HepG2 (cell line): Measurements from ENCODE around the gene PGA3. TPM values are rescaled to one million over a fixed set of nuclear protein-coding genes. Genes with fewer than 3 reads are reported as not detected.

ENCODE experiments used
- CC2D1A ChIP-seq: sonication (generic); formaldehyde crosslinking; IDR thresholded peaks from 2 replicates; pipeline ENCODE4 v1.8.1; 2023; ENCODE audit warnings: mild to moderate bottlenecking, missing genetic modification reagents
- GLI4 ChIP-seq: sonication (generic); formaldehyde crosslinking; IDR thresholded peaks from 2 replicates; pipeline ENCODE4 v1.5.1; 2020; ENCODE audit warnings: missing genetic modification reagents, mild to moderate bottlenecking, moderate library complexity, borderline replicate concordance
- HHEX ChIP-seq: IDR thresholded peaks from 2 replicates; pipeline ENCODE4 v1.6.1; 2016; ENCODE audit warnings: control low read depth
- MATR3 ChIP-seq: sonication (generic); formaldehyde crosslinking; IDR thresholded peaks from 2 replicates; pipeline ENCODE4 v1.4.0; 2020; ENCODE audit warnings: missing genetic modification reagents
- MTF2 ChIP-seq: sonication (generic); formaldehyde crosslinking; IDR thresholded peaks from 2 replicates; pipeline ENCODE4 v1.5.0; 2020; ENCODE audit warnings: missing genetic modification reagents, borderline replicate concordance
- TGIF2 ChIP-seq: IDR thresholded peaks from 2 replicates; pipeline ENCODE4 v1.6.1; 2016; ENCODE audit warnings: control low read depth, missing compliant biosample characterization
- ZIK1 ChIP-seq: sonication (generic); formaldehyde crosslinking; IDR thresholded peaks from 2 replicates; pipeline ENCODE4 v1.5.0; 2020; ENCODE audit warnings: mild to moderate bottlenecking, low read depth, missing genetic modification reagents, borderline replicate concordance
- ZKSCAN5 ChIP-seq: sonication (generic); formaldehyde crosslinking; IDR thresholded peaks from 2 replicates; pipeline ENCODE4 v1.5.1; 2020; ENCODE audit warnings: mild to moderate bottlenecking, missing genetic modification reagents
- ZNF136 ChIP-seq: sonication (generic); formaldehyde crosslinking; IDR thresholded peaks from 2 replicates; pipeline ENCODE4 v1.8.1; 2022; ENCODE audit warnings: low read depth, mild to moderate bottlenecking, moderate library complexity, missing genetic modification reagents
- ZNF234 ChIP-seq: sonication (generic); formaldehyde crosslinking; conservative IDR thresholded peaks from 2 replicates; pipeline ENCODE4 v1.5.1; 2020; ENCODE audit warnings: mild to moderate bottlenecking, missing genetic modification reagents
- ZNF7 ChIP-seq: IDR thresholded peaks from 2 replicates; pipeline ENCODE4 v1.6.1; 2016; ENCODE audit warnings: missing biosample characterization, missing genetic modification reagents
- ZNF710 ChIP-seq: sonication (generic); formaldehyde crosslinking; IDR thresholded peaks from 2 replicates; pipeline ENCODE4 v1.5.0; 2020; ENCODE audit warnings: mild to moderate bottlenecking, missing genetic modification reagents, borderline replicate concordance
- ZNF800 ChIP-seq: sonication (generic); formaldehyde crosslinking; IDR thresholded peaks from 2 replicates; pipeline ENCODE4 v1.4.0; 2020; ENCODE audit warnings: missing genetic modification reagents
- ZUFSP ChIP-seq: sonication (generic); formaldehyde crosslinking; IDR thresholded peaks from 2 replicates; pipeline ENCODE4 v1.9.0; 2021; ENCODE audit warnings: missing genetic modification reagents, mild to moderate bottlenecking, borderline replicate concordance
- polyA plus RNA-seq, 8 experiments: library from polyadenylated mRNA; depleted of rRNA in 3 of 8; stranded (reverse) in 7 of 8; unstranded in 1 of 8; fragments of >200 nt; fragmentation: Illumina TruSeq in 4 of 8; extraction: Trizol in 4 of 8; gene quantifications; 2 replicates each; pipeline versions ENCODE4 v1.2.1 to v1.2.3, GENCODE V29; 2011 to 2016; ENCODE audit warnings: low read depth in 4 of 8, missing spikeins in 1 of 8, mixed read lengths in 1 of 8; ENCODE audit not compliant: insufficient read depth in 1 of 8
- total RNA-seq, 5 experiments: library from RNA; depleted of rRNA; stranded (reverse); fragments of >200 nt; fragmentation: Illumina TruSeq; extraction: Trizol; gene quantifications; 2 replicates each; pipeline ENCODE4 v1.2.3, GENCODE V29; 2016; ENCODE audit warnings: low read depth in 1 of 5

The PGA3 gene
- total and polyA plus RNA-seq, 2 of the 13 experiments (the other 11 are each of a cell fraction or from before 2014, with no cell fraction given), result not detected

GRCh38 chr11:61154528-61154927 is 48.8 kb upstream of the PGA3 start (continued):
- no peak for TF ChIP-seq CC2D1A (CRISPR knock-in tag)
- no peak for TF ChIP-seq ZNF710 (CRISPR knock-in tag)
- TF ChIP-seq HHEX (CRISPR knock-in tag), result no peak
- no peak for TF ChIP-seq GLI4 (CRISPR knock-in tag)
- no peak for TF ChIP-seq ZNF800
- no peak for TF ChIP-seq ZUFSP (CRISPR knock-in tag)
- TF ChIP-seq MTF2 (CRISPR knock-in tag), result no peak
- TF ChIP-seq ZNF7 (CRISPR knock-in tag), result no peak
- no peak for TF ChIP-seq ZNF234 (CRISPR knock-in tag)
- no peak for TF ChIP-seq ZKSCAN5 (CRISPR knock-in tag)
- no peak for TF ChIP-seq MATR3 (CRISPR knock-in tag)
- no peak for TF ChIP-seq TGIF2 (CRISPR knock-in tag)
- no peak for TF ChIP-seq ZNF136 (CRISPR knock-in tag)
- TF ChIP-seq ZIK1 (CRISPR knock-in tag), result no peak
